SU-DHL-6 (cell line): ENCODE data around the gene EIF4A3.

Source experiments
- H2AFZ ChIP-seq: fragments of 200-600 bp; sonication (generic); 2 replicates; pipeline ENCODE4 v1.6.1; 2014; ENCODE audit warnings: low read depth, mild to moderate bottlenecking, moderate library complexity, mixed read lengths, antibody characterized with exemption, low read length; ENCODE audit not compliant: severe bottlenecking
- H3F3A ChIP-seq: fragments of 200-600 bp; shearing (Covaris generic); 2 replicates; pipeline ENCODE4 v1.6.0; 2016; ENCODE audit warnings: antibody characterized with exemption, mild to moderate bottlenecking; ENCODE audit not compliant: insufficient read depth
- H3K27ac ChIP-seq: fragments of 200-600 bp; sonication (generic); 2 replicates; pipeline ENCODE4 v1.5.1; 2016; ENCODE audit warnings: low read depth, mild to moderate bottlenecking, low read length, moderate library complexity, mixed read lengths
- H3K27me3 ChIP-seq: fragments of 200-600 bp; sonication (generic), shearing (Covaris generic); 2 replicates; pipeline ENCODE4 v1.6.0; 2014; ENCODE audit warnings: mild to moderate bottlenecking, low read length
- H3K36me3 ChIP-seq: fragments of 200-600 bp; sonication (generic); 2 replicates; pipeline ENCODE4 v1.6.1; 2014; ENCODE audit warnings: mild to moderate bottlenecking, low read length, mixed read lengths
- H3K4me2 ChIP-seq: fragments of 300-600, 200-600 bp; shearing (Covaris generic), sonication (generic); 2 replicates; pipeline ENCODE4 v1.6.0; 2014; ENCODE audit warnings: low read length, low read depth, mild to moderate bottlenecking; ENCODE audit not compliant: poor library complexity, severe bottlenecking
- H3K4me3 ChIP-seq: fragments of 200-600 bp; sonication (generic); 2 replicates; pipeline ENCODE4 v1.5.1; 2014; ENCODE audit warnings: antibody characterized with exemption, low read length, mild to moderate bottlenecking, mixed read lengths; ENCODE audit not compliant: insufficient read depth, poor library complexity, severe bottlenecking
- H3K79me2 ChIP-seq: fragments of 200-600 bp; sonication (generic); 2 replicates; pipeline ENCODE4 v1.6.1; 2014; ENCODE audit warnings: mild to moderate bottlenecking, low read length, moderate library complexity; ENCODE audit not compliant: insufficient read depth
- H3K9ac ChIP-seq: fragments of 200-600 bp; sonication (generic); 2 replicates; pipeline ENCODE4 v1.7.0; 2014; ENCODE audit warnings: mild to moderate bottlenecking, low read length
- H3K9me2 ChIP-seq: fragments of 200-600 bp; sonication (generic); replicated peaks from 2 replicates; pipeline ENCODE4 v1.6.1; 2014; ENCODE audit warnings: low read length; ENCODE audit not compliant: insufficient read depth
- H3K9me3 ChIP-seq: fragments of 200-600 bp; sonication (generic); 2 replicates; pipeline ENCODE4 v1.6.1; 2014; ENCODE audit warnings: low read length, mixed read lengths; ENCODE audit not compliant: insufficient read depth
- H4K20me1 ChIP-seq: fragments of 200-600 bp; sonication (generic); 2 replicates; pipeline ENCODE4 v1.6.1; 2014; ENCODE audit warnings: low read depth, mild to moderate bottlenecking, antibody characterized with exemption, low read length, moderate library complexity, mixed read lengths
- EZH2phosphoT487 ChIP-seq: fragments of 200-600 bp; sonication (generic), shearing (Covaris generic); conservative IDR thresholded peaks from 2 replicates; pipeline ENCODE4 v1.6.1; 2018; ENCODE audit warnings: mild to moderate bottlenecking, antibody characterized with exemption, low read length, moderate library complexity, mixed read lengths
- TF ChIP-seq, protein P1 (sequence below): fragments of 200-600 bp; sonication (generic); IDR thresholded peaks from one replicate; pipeline ENCODE4 v1.5.1; 2017; ENCODE audit warnings: antibody characterized with exemption, mild to moderate bottlenecking, low read length, moderate library complexity; ENCODE audit not compliant: insufficient read depth, poor library complexity, severe bottlenecking

EIF4A3 gene

DNA sequence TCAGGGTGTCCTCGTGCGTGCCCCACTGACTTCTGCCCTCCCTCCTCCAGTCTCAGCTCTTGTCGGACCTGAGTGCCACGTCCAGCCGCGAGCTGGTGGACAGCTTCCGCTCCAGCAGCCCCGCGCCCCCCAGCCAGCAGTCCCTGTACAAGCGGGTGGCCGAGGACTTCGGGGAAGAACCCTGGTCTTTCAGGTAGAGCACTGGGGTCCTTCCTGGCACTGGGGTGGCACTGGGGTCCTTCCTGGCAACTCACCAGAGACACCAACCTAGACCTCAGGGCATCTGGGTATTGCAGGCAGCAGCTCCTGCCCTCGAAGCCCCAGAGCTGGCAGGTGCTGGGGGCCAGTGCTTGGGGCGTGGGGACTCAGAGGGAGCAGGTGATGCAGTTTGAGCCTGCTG lies 48.2 kb upstream of the EIF4A3 start:
- Histone ChIP-seq H3K9me2 (no peaks in the 10 kb centered on the region), H4K20me1 (no peaks in the 10 kb centered on the region), H3K4me2 (no peak overlapping the region), H3K9ac (no peak overlapping the region), H3K27ac (no peak overlapping the region), H3K79me2 (no peaks in the 10 kb centered on the region), H3F3A (no peaks in the 10 kb centered on the region), H2AFZ (no peak overlapping the region), H3K9me3 (no peaks in the 10 kb centered on the region), H3K4me3 (no peak overlapping the region), H3K36me3 (no peaks in the 10 kb centered on the region), H3K27me3 (no peaks in the 10 kb centered on the region)
- TF ChIP-seq EZH2phosphoT487 = no peak
- TF ChIP-seq, protein P1, sequence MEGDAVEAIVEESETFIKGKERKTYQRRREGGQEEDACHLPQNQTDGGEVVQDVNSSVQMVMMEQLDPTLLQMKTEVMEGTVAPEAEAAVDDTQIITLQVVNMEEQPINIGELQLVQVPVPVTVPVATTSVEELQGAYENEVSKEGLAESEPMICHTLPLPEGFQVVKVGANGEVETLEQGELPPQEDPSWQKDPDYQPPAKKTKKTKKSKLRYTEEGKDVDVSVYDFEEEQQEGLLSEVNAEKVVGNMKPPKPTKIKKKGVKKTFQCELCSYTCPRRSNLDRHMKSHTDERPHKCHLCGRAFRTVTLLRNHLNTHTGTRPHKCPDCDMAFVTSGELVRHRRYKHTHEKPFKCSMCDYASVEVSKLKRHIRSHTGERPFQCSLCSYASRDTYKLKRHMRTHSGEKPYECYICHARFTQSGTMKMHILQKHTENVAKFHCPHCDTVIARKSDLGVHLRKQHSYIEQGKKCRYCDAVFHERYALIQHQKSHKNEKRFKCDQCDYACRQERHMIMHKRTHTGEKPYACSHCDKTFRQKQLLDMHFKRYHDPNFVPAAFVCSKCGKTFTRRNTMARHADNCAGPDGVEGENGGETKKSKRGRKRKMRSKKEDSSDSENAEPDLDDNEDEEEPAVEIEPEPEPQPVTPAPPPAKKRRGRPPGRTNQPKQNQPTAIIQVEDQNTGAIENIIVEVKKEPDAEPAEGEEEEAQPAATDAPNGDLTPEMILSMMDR = no peak

DNA sequence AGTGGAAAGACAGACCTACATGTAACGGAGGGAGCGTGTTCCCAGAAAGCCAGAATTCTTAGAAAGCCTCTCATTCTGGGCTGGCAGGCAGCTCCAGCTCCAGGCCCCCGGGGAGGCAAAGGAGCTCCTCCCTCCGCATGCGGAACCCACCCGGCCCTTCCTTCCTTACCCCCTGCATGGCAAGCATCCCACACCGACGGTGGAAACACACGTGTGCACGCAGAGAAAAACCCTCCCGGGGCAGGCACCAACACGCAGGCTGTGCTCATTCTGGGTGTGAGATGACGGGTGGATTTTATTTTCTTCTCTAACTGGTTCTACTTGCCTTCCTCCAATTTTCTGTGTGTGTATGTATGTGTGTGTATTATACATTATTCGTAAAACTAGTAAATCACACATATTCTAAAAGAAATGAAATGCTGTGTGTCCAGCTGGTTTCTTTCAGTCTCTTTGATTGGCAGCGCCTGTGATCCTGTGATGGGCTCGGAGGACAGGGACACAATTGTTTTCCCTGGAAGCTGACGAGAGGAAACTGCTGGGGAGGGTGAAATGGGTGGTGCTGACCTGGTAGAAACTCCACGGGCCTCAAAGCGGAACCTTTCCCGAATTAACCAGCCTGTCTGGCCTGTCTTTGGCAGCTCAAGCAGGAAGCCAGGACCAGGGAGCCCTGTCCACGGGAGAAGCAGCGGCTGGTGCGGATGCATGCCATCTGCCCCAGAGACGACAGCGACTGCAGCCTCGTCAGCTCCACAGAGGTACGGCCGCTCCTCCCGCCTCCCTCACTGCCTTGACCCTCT lies 45.1 kb upstream of the EIF4A3 start:
- Histone ChIP-seq H3K27ac (no peak overlapping the region), H3K27me3 (no peaks in the 10 kb centered on the region), H3K9ac (no peak overlapping the region), H3K79me2 (no peaks in the 10 kb centered on the region), H2AFZ (no peak overlapping the region), H3K9me3 (no peaks in the 10 kb centered on the region), H3K4me2 (no peak overlapping the region), H4K20me1 (no peaks in the 10 kb centered on the region), H3K36me3 (no peaks in the 10 kb centered on the region), H3K9me2 (no peaks in the 10 kb centered on the region), H3F3A (no peaks in the 10 kb centered on the region), H3K4me3 (no peak overlapping the region)
- no peak for TF ChIP-seq EZH2phosphoT487
- TF ChIP-seq, protein P1 = no peak

DNA sequence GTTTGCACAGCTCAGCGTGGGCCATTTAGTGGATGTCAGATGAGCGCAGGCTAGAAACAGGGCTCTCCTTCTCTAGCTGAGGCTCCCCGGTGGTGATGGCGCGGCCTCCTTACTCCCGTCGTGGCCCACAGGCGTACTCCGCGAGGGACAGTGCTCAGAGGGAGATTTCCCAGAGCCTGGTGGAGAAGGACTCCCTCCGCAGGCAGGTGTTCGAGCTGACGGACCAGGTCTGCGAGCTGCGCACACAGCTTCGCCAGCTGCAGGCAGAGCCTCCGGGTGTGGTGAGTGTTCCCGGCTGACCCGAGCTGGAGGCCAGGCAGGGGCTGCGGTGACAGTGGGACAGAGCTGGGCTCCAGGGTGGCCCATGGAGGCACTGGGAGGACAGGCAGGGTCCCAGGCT lies 44.3 kb upstream of the EIF4A3 start:
- Histone ChIP-seq H3K9ac (no peak overlapping the region), H3F3A (no peaks in the 10 kb centered on the region), H3K27me3 (no peaks in the 10 kb centered on the region), H3K79me2 (no peaks in the 10 kb centered on the region), H3K4me3 (no peak overlapping the region), H3K36me3 (no peaks in the 10 kb centered on the region), H3K4me2 (no peak overlapping the region), H4K20me1 (no peaks in the 10 kb centered on the region), H3K9me2 (no peaks in the 10 kb centered on the region), H3K9me3 (no peaks in the 10 kb centered on the region), H3K27ac (no peak overlapping the region), H2AFZ (no peak overlapping the region)
- no peak for TF ChIP-seq EZH2phosphoT487
- TF ChIP-seq, protein P1 = no peak
